OCI-LY3 (cell line): Measurements from ENCODE around the gene CD164.
A peak's percentile ranks its signal among the peaks of the same experiment; 100 is the strongest.

Experiments used
- H2AFZ ChIP-seq: fragments of 200-600, 300-600 bp; shearing (Covaris generic); 2 replicates; pipeline ENCODE4 v1.6.0; 2014; ENCODE audit warnings: antibody characterized with exemption, low read depth, low read length
- H3K27ac ChIP-seq: fragments of 200-600, 300-600 bp; sonication (generic); 2 replicates; pipeline ENCODE4 v1.5.1; 2014; ENCODE audit warnings: mild to moderate bottlenecking, low read length, moderate library complexity, mixed read lengths
- H3K27me3 ChIP-seq: fragments of 200-600, 300-600 bp; sonication (generic); 2 replicates; pipeline ENCODE4 v1.6.1; 2014; ENCODE audit warnings: low read depth, low read length, mixed read lengths
- H3K36me3 ChIP-seq: fragments of 200-600, 300-600 bp; sonication (generic); replicated peaks from 2 replicates; pipeline ENCODE3; 2014; ENCODE audit warnings: low read depth, low read length, mixed read lengths
- H3K4me1 ChIP-seq: fragments of 300-600, 200-600 bp; sonication (generic); 2 replicates; pipeline ENCODE4 v1.6.1; 2014; ENCODE audit warnings: low read length, mixed read lengths
- H3K4me2 ChIP-seq: fragments of 200-600, 300-600 bp; sonication (generic); 2 replicates; pipeline ENCODE4 v1.6.1; 2014; ENCODE audit warnings: low read length, mixed read lengths
- H3K4me3 ChIP-seq: fragments of 300-600, 200-600 bp; sonication (generic); 2 replicates; pipeline ENCODE4 v1.5.1; 2014; ENCODE audit warnings: antibody characterized with exemption, mild to moderate bottlenecking, low read length, moderate library complexity
- H3K79me2 ChIP-seq: fragments of 300-600, 200-600 bp; shearing (Covaris generic); 2 replicates; pipeline ENCODE4 v1.6.1; 2014; ENCODE audit warnings: mild to moderate bottlenecking, low read length, mixed read lengths
- H3K9ac ChIP-seq: fragments of 300-600, 200-600 bp; shearing (Covaris generic); 2 replicates; pipeline ENCODE4 v1.6.0; 2014; ENCODE audit warnings: mild to moderate bottlenecking, low read length, moderate library complexity
- H3K9me3 ChIP-seq: fragments of 200-600, 300-600 bp; shearing (Covaris generic); 2 replicates; pipeline ENCODE4 v1.6.1; 2014; ENCODE audit warnings: low read length, mixed read lengths; ENCODE audit not compliant: insufficient read depth
- H4K20me1 ChIP-seq: fragments of 200-600, 300-600 bp; sonication (generic); 2 replicates; pipeline ENCODE4 v1.6.1; 2016; ENCODE audit warnings: low read length, mixed read lengths; ENCODE audit not compliant: insufficient read depth
- CTCF ChIP-seq: fragments of 200-600, 300-600 bp; sonication (generic); IDR thresholded peaks from 2 replicates; pipeline ENCODE4 v1.5.1; 2014; ENCODE audit warnings: antibody characterized with exemption, low read length, low read depth
- EZH2phosphoT487 ChIP-seq: fragments of 200-600 bp; shearing (Covaris generic); IDR thresholded peaks from 2 replicates; pipeline ENCODE4 v1.6.1; 2018; ENCODE audit warnings: antibody characterized with exemption, mixed run types, low read depth

Gene CD164

GRCh38 chr6:109359248-109359647 lies 23.0 kb downstream of the CD164 start:
- Histone ChIP-seq H3K27ac (no peak overlapping the region), H3K9me3 (no peaks in the 10 kb centered on the region), H2AFZ (no peak overlapping the region), H3K9ac (no peak overlapping the region), H3K4me1 (peaks cover 20% of the 10 kb centered on the region), H3K27me3 (no peaks in the 10 kb centered on the region), H3K79me2 (no peaks in the 10 kb centered on the region), H3K36me3 (peaks cover 55% of the 10 kb centered on the region), H3K4me2 (peak overlapping the region; percentile 62), H3K4me3 (no peak overlapping the region), H4K20me1 (peaks cover 8% of the 10 kb centered on the region)
- TF ChIP-seq EZH2phosphoT487, result no peak
- TF ChIP-seq CTCF, result no peak

- no peaks in the 10 kb centered on the region for H3K79me2 ChIP-seq
- H3K36me3 ChIP-seq, result peaks cover 51% of the 10 kb centered on the region
- H4K20me1 ChIP-seq, result peaks cover 8% of the 10 kb centered on the region
- TF ChIP-seq CTCF (no peak), EZH2phosphoT487 (no peak)
- no peaks in the 10 kb centered on the region for H3K27me3 ChIP-seq
- H3K4me2 ChIP-seq, result peak overlapping the region; percentile 62
- H3K27ac ChIP-seq, result peak overlapping the region; percentile 71
- no peaks in the 10 kb centered on the region for H3K9me3 ChIP-seq
- no peak overlapping the region for H2AFZ ChIP-seq
- no peak overlapping the region for H3K9ac ChIP-seq
- peaks cover 20% of the 10 kb centered on the region for H3K4me1 ChIP-seq
- no peak overlapping the region for H3K4me3 ChIP-seq
Measured at GRCh38 chr6:109358204-109358603, 24.1 kb downstream of the CD164 start.

- H3K4me3 ChIP-seq, result no peak overlapping the region
- H2AFZ ChIP-seq, result no peak overlapping the region
Measured at GRCh38 chr6:109356237-109356636, 26.0 kb downstream of the CD164 start.

More at GRCh38 chr6:109356237-109356636, 26.0 kb downstream of the CD164 start:
- H3K9me3 ChIP-seq, result no peaks in the 10 kb centered on the region
- H3K4me2 ChIP-seq, result no peak overlapping the region
- H3K36me3 ChIP-seq, result peaks cover 42% of the 10 kb centered on the region
- H3K79me2 ChIP-seq, result no peaks in the 10 kb centered on the region
- TF ChIP-seq CTCF (no peak), EZH2phosphoT487 (no peak)
- no peak overlapping the region for H3K27ac ChIP-seq
- no peak overlapping the region for H3K9ac ChIP-seq
- peaks cover 20% of the 10 kb centered on the region for H3K4me1 ChIP-seq
- peaks cover 8% of the 10 kb centered on the region for H4K20me1 ChIP-seq
- no peaks in the 10 kb centered on the region for H3K27me3 ChIP-seq
